Endothelial cell of umbilical vein (primary cell): ENCODE results near the gene PPP1R2B. TPM values are rescaled to one million over a fixed set of nuclear protein-coding genes. Genes with fewer than 3 reads are reported as not detected.
"Not testable (repeated sequence)": the region's sequence is repeated elsewhere in the genome, so short reads cannot be mapped to it uniquely, and the experiment has no call there.

Source experiments
- BruUV-seq: library from RNA; stranded (reverse); fragments of 400-500 nt; replicated peaks from 2 replicates; lab custom pipeline; 2021; lab: Mats Ljungman, UMichigan
- CTCF ChIA-PET: fragments of 300-600, 350-600 bp; sonication (Branson Sonifier 250); formaldehyde crosslinking; loops from one replicate; lab custom pipeline; 2021; ENCODE audit warnings: antibody characterized with exemption, inconsistent platforms; lab: Charles Lee
- POLR2A ChIA-PET: fragments of 300-600, 350-600 bp; sonication (Branson Sonifier 250); formaldehyde crosslinking; loops from one replicate; lab custom pipeline; 2021; ENCODE audit warnings: antibody characterized with exemption, inconsistent platforms; lab: Charles Lee
- DNase-seq: peaks from one replicate; pipeline ENCODE4 v3.0.0-alpha.2; 2011; ENCODE audit warnings: low read depth, low spot score
- FAIRE-seq: peaks from 2 replicates; lab custom pipeline; 2011; peaks lifted over from hg19 to GRCh38; lab: Jason Lieb, UNC
- H2AFZ ChIP-seq: 2 replicates; pipeline ENCODE4 v1.6.0; 2012; ENCODE audit warnings: low read depth, low read length, control low read depth, inconsistent platforms
- H3K27ac ChIP-seq: 2 replicates; pipeline ENCODE4 v1.5.1; 2011; ENCODE audit warnings: low read depth, mild to moderate bottlenecking, control low read depth, low read length, moderate library complexity; ENCODE audit not compliant: insufficient read depth
- H3K27me3 ChIP-seq, 2 experiments: 2 replicates each; pipeline versions ENCODE4 v1.6.0 to v1.6.1; 2011; ENCODE audit warnings: low read length in 2 of 2, mixed read lengths in 1 of 2; ENCODE audit not compliant: control insufficient read depth in 2 of 2, insufficient read depth in 2 of 2
- H3K36me3 ChIP-seq, 2 experiments: 2 replicates in 1 of 2; 3 replicates in 1 of 2; pipeline ENCODE4 v1.5.1; 2011; ENCODE audit warnings: low read length in 2 of 2, mild to moderate bottlenecking in 1 of 2, moderate library complexity in 1 of 2; ENCODE audit not compliant: control insufficient read depth in 2 of 2, insufficient read depth in 2 of 2; ENCODE audit errors: extremely low read depth in 1 of 2
- H3K4me1 ChIP-seq: 3 replicates; pipeline ENCODE4 v1.5.1; 2011; ENCODE audit warnings: mild to moderate bottlenecking, low read length; ENCODE audit not compliant: control insufficient read depth, insufficient read depth; ENCODE audit errors: extremely low read depth
- H3K4me2 ChIP-seq: 2 replicates; pipeline ENCODE4 v1.6.1; 2011; ENCODE audit warnings: low read length, control low read depth, mixed read lengths; ENCODE audit not compliant: insufficient read depth
- H3K4me3 ChIP-seq, 3 experiments: fragments of 200-600 bp in 1 of 3; sonication (generic), shearing (Covaris generic) in 1 of 3; replicated peaks in 1 of 3; 2 replicates each; pipeline ENCODE4 v1.5.1; 2011 to 2016; ENCODE audit warnings: control low read depth in 3 of 3, low read length in 3 of 3, mild to moderate bottlenecking in 2 of 3, inconsistent platforms in 1 of 3, low read depth in 1 of 3, moderate library complexity in 1 of 3; ENCODE audit not compliant: insufficient read depth in 1 of 3
- H3K79me2 ChIP-seq: 2 replicates; pipeline ENCODE4 v1.6.0; 2012; ENCODE audit warnings: low read length, inconsistent platforms; ENCODE audit not compliant: control insufficient read depth, insufficient read depth
- H3K9ac ChIP-seq: replicated peaks from 2 replicates; pipeline ENCODE3; 2011; ENCODE audit warnings: low read length, control low read depth; ENCODE audit not compliant: insufficient read depth; ENCODE audit errors: extremely low read depth
- H3K9me1 ChIP-seq: replicated peaks from 3 replicates; pipeline ENCODE4 v1.6.0; 2011; ENCODE audit warnings: mild to moderate bottlenecking, low read length; ENCODE audit not compliant: control insufficient read depth, insufficient read depth; ENCODE audit errors: extremely low read depth
- H3K9me3 ChIP-seq: replicated peaks from 2 replicates; pipeline ENCODE4 v1.5.1; 2012; ENCODE audit warnings: low read length, inconsistent platforms; ENCODE audit not compliant: control insufficient read depth, insufficient read depth
- H4K20me1 ChIP-seq: replicated peaks from 2 replicates; pipeline ENCODE3; 2011; ENCODE audit warnings: mild to moderate bottlenecking, low read length; ENCODE audit not compliant: control insufficient read depth, insufficient read depth; ENCODE audit errors: extremely low read depth
- FOS ChIP-seq: IDR thresholded peaks from 2 replicates; pipeline ENCODE4 v1.6.1; 2011; ENCODE audit warnings: mild to moderate bottlenecking, low read length, moderate library complexity, borderline replicate concordance; ENCODE audit not compliant: insufficient read depth
- POLR2AphosphoS5 ChIP-seq: IDR thresholded peaks from 2 replicates; pipeline ENCODE4 v1.6.1; 2012; ENCODE audit warnings: low read depth, mild to moderate bottlenecking, control low read depth, low read length, moderate library complexity; ENCODE audit not compliant: insufficient read depth
- dilution Hi-C: fragments of 300-500 bp; cut with MboI; formaldehyde crosslinking; loops from one replicate; pipeline ENCODE4 v1.15.0; 2019; ENCODE audit warnings: low sequenced_read_pairs; ENCODE audit not compliant: extremely low pct_ligation_motif_present
- intact Hi-C: fragments of 100-400 bp; cut with micrococcal nuclease; formaldehyde crosslinking; loops from one replicate; pipeline ENCODE4 v1.10.0; 2022
- polyA plus RNA-seq, 4 experiments: library from polyadenylated mRNA; depleted of rRNA in 3 of 4; stranded (reverse) in 3 of 4; unstranded in 1 of 4; fragments of >200 nt; gene quantifications; 2 replicates each; pipeline versions ENCODE4 v1.2.1 to v1.2.3, GENCODE V29; 2011 to 2012; ENCODE audit warnings: missing spikeins in 1 of 4
- total RNA-seq: library from RNA; stranded (reverse); gene quantifications from 2 replicates; pipeline ENCODE4 v1.2.3, GENCODE V29; 2021
- TF ChIP-seq, protein P1 (sequence below), 2 donors: IDR thresholded peaks; 1 replicate in 1 of 2; 2 replicates in 1 of 2; pipeline ENCODE4 v1.5.1; 2011; ENCODE audit warnings: low read length in 2 of 2, mild to moderate bottlenecking in 2 of 2, moderate library complexity in 2 of 2, control low read depth in 1 of 2, inconsistent platforms in 1 of 2, low read depth in 1 of 2; ENCODE audit not compliant: insufficient read depth in 1 of 2; ENCODE audit errors: extremely low read depth in 1 of 2
- TF ChIP-seq, protein P2 (sequence below): IDR thresholded peaks from 2 replicates; pipeline ENCODE4 v1.6.1; 2011; ENCODE audit not compliant: insufficient read depth, insufficient read length

The PPP1R2B gene
- total and polyA plus RNA-seq, 2 donors (not counting 3 experiments of a cell fraction or from before 2014, with no cell fraction given): not detected

DNA sequence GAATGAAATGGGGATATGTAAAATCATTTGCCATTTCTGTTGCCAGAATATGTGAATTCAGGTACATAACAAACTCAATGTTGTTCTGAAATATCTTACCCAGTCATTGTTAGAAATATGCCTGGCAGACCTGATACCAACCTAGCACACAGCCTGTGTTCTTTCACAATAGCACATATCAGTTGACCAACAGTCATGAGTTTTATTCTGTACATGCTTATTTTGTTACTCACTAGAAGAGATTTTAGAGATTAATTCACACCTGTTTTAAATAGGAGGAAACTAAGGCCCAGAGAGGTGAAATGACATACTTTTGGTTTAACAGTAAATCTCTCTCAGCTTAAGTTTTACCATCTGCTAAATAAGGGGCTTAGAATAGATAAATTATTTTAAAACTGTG, 8.4 kb upstream of the PPP1R2B start:
- intact Hi-C loops (no loop called here), dilution Hi-C loops (no loop called here)
- H3K36me3 ChIP-seq: no peaks in the 10 kb centered on the region
- no peak overlapping the region for H3K4me3 ChIP-seq
- H3K4me1 ChIP-seq: no peaks in the 10 kb centered on the region
- peaks cover 2% of the 10 kb centered on the region for H3K9me3 ChIP-seq
- FAIRE-seq (no peak), DNase-seq (no peak)
- no peaks in the 10 kb centered on the region for H3K27me3 ChIP-seq
- no peak for TF ChIP-seq POLR2AphosphoS5
- TF ChIP-seq FOS: no peak
- BruUV-seq: no TSS peak
- H3K79me2 ChIP-seq: no peaks in the 10 kb centered on the region
- ChIA-PET POLR2A (no interaction called here), CTCF (no interaction called here)
- H2AFZ ChIP-seq: no peak overlapping the region
- no peaks in the 10 kb centered on the region for H3K9me1 ChIP-seq
- H3K9ac ChIP-seq: no peak overlapping the region
- no peak overlapping the region for H3K4me2 ChIP-seq
- no peak overlapping the region for H3K27ac ChIP-seq
- H4K20me1 ChIP-seq: no peaks in the 10 kb centered on the region

DNA sequence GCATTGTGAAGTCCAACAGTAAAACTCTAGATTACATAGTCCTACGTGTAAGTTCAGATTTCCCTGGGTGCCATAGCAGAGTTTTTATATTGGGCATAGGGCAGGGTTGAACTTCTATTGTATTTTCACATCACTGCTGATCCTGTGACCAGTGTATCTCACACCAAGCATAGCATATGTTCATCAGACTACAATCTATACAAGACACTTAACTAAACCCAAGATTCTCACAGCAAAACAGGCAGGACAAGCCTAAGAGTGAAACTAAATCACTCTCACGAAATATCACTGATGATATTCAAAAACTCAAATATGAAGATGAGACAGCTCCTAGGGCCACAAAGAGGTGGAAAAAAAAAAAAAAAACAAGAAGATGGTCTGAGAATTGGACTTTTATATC, 3.2 kb upstream of the PPP1R2B start:
- Histone ChIP-seq H3K4me1 (no peaks in the 10 kb centered on the region), H3K4me2 (no peak overlapping the region), H3K27ac (no peak overlapping the region), H2AFZ (no peak overlapping the region), H3K79me2 (no peaks in the 10 kb centered on the region), H3K4me3 (no peak overlapping the region), H3K9me1 (no peaks in the 10 kb centered on the region), H3K27me3 (no peaks in the 10 kb centered on the region), H3K36me3 (no peaks in the 10 kb centered on the region), H3K9me3 (no peaks in the 10 kb centered on the region), H4K20me1 (no peaks in the 10 kb centered on the region), H3K9ac (no peak overlapping the region)
- CTCF ChIA-PET: interaction anchor here (0.7 kb wide), 1 partner anchor 11 kb away, joined by 5 read pairs; no protein-coding TSS in a partner anchor
- no peak for FAIRE-seq
- BruUV-seq: no TSS peak
- POLR2A ChIA-PET: no interaction called here
- intact Hi-C loops: no loop called here
- DNase-seq: no peak
- TF ChIP-seq, protein P1, sequence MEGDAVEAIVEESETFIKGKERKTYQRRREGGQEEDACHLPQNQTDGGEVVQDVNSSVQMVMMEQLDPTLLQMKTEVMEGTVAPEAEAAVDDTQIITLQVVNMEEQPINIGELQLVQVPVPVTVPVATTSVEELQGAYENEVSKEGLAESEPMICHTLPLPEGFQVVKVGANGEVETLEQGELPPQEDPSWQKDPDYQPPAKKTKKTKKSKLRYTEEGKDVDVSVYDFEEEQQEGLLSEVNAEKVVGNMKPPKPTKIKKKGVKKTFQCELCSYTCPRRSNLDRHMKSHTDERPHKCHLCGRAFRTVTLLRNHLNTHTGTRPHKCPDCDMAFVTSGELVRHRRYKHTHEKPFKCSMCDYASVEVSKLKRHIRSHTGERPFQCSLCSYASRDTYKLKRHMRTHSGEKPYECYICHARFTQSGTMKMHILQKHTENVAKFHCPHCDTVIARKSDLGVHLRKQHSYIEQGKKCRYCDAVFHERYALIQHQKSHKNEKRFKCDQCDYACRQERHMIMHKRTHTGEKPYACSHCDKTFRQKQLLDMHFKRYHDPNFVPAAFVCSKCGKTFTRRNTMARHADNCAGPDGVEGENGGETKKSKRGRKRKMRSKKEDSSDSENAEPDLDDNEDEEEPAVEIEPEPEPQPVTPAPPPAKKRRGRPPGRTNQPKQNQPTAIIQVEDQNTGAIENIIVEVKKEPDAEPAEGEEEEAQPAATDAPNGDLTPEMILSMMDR (IDR thresholded peaks at IDR 0.05; ENCODE audit: extremely low read depth in 1 of 2, insufficient read depth in 1 of 2, low read depth in 1 of 2, low read length in 2 of 2): no peak
- TF ChIP-seq, protein P2, sequence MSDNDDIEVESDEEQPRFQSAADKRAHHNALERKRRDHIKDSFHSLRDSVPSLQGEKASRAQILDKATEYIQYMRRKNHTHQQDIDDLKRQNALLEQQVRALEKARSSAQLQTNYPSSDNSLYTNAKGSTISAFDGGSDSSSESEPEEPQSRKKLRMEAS: no peak
- TF ChIP-seq FOS: no peak
- dilution Hi-C loops: no loop called here

DNA sequence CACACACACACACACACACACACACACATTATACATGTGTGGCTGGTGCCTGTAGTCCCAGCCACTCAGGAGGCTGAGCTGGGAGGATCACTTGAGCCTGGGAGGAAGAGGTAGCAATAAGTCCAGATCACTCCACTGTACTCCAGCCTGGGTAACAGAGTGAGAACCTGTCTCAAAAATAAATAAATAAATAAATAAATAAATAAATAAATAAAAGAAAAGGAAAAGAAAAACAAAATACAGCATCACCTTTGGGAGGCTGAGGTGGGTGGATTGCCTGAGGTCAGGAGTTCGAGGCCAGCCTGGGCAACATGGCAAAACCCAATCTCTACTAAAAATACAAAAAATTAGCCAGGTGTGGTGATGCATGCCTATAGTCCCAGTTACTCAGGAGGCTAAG, 1.6 kb upstream of the PPP1R2B start:
- FAIRE-seq, H2AFZ ChIP-seq, H3K36me3 ChIP-seq, BruUV-seq, H3K27me3 ChIP-seq, H3K4me2 ChIP-seq, H3K4me1 ChIP-seq, H3K79me2 ChIP-seq, H4K20me1 ChIP-seq, H3K4me3 ChIP-seq, H3K9ac ChIP-seq, H3K9me3 ChIP-seq, CTCF ChIA-PET, dilution Hi-C loops, POLR2A ChIA-PET, intact Hi-C loops, H3K27ac ChIP-seq, H3K9me1 ChIP-seq, DNase-seq: not testable (repeated sequence)
